OCI-LY3 (cell line): ENCODE data around the gene NCK2.

Source experiments
- H2AFZ ChIP-seq: fragments of 200-600, 300-600 bp; shearing (Covaris generic); 2 replicates; pipeline ENCODE4 v1.6.0; 2014; ENCODE audit warnings: antibody characterized with exemption, low read depth, low read length
- H3K27ac ChIP-seq: fragments of 200-600, 300-600 bp; sonication (generic); 2 replicates; pipeline ENCODE4 v1.5.1; 2014; ENCODE audit warnings: mild to moderate bottlenecking, low read length, moderate library complexity, mixed read lengths
- H3K27me3 ChIP-seq: fragments of 200-600, 300-600 bp; sonication (generic); 2 replicates; pipeline ENCODE4 v1.6.1; 2014; ENCODE audit warnings: low read depth, low read length, mixed read lengths
- H3K36me3 ChIP-seq: fragments of 200-600, 300-600 bp; sonication (generic); replicated peaks from 2 replicates; pipeline ENCODE3; 2014; ENCODE audit warnings: low read depth, low read length, mixed read lengths
- H3K4me1 ChIP-seq: fragments of 300-600, 200-600 bp; sonication (generic); 2 replicates; pipeline ENCODE4 v1.6.1; 2014; ENCODE audit warnings: low read length, mixed read lengths
- H3K4me2 ChIP-seq: fragments of 200-600, 300-600 bp; sonication (generic); 2 replicates; pipeline ENCODE4 v1.6.1; 2014; ENCODE audit warnings: low read length, mixed read lengths
- H3K4me3 ChIP-seq: fragments of 300-600, 200-600 bp; sonication (generic); 2 replicates; pipeline ENCODE4 v1.5.1; 2014; ENCODE audit warnings: antibody characterized with exemption, mild to moderate bottlenecking, low read length, moderate library complexity
- H3K79me2 ChIP-seq: fragments of 300-600, 200-600 bp; shearing (Covaris generic); 2 replicates; pipeline ENCODE4 v1.6.1; 2014; ENCODE audit warnings: mild to moderate bottlenecking, low read length, mixed read lengths
- H3K9ac ChIP-seq: fragments of 300-600, 200-600 bp; shearing (Covaris generic); 2 replicates; pipeline ENCODE4 v1.6.0; 2014; ENCODE audit warnings: mild to moderate bottlenecking, low read length, moderate library complexity
- H3K9me3 ChIP-seq: fragments of 200-600, 300-600 bp; shearing (Covaris generic); 2 replicates; pipeline ENCODE4 v1.6.1; 2014; ENCODE audit warnings: low read length, mixed read lengths; ENCODE audit not compliant: insufficient read depth
- H4K20me1 ChIP-seq: fragments of 200-600, 300-600 bp; sonication (generic); 2 replicates; pipeline ENCODE4 v1.6.1; 2016; ENCODE audit warnings: low read length, mixed read lengths; ENCODE audit not compliant: insufficient read depth
- EZH2phosphoT487 ChIP-seq: fragments of 200-600 bp; shearing (Covaris generic); IDR thresholded peaks from 2 replicates; pipeline ENCODE4 v1.6.1; 2018; ENCODE audit warnings: antibody characterized with exemption, mixed run types, low read depth
- TF ChIP-seq, protein P1 (sequence below): fragments of 200-600, 300-600 bp; sonication (generic); IDR thresholded peaks from 2 replicates; pipeline ENCODE4 v1.5.1; 2014; ENCODE audit warnings: antibody characterized with exemption, low read length, low read depth

NCK2 gene

DNA sequence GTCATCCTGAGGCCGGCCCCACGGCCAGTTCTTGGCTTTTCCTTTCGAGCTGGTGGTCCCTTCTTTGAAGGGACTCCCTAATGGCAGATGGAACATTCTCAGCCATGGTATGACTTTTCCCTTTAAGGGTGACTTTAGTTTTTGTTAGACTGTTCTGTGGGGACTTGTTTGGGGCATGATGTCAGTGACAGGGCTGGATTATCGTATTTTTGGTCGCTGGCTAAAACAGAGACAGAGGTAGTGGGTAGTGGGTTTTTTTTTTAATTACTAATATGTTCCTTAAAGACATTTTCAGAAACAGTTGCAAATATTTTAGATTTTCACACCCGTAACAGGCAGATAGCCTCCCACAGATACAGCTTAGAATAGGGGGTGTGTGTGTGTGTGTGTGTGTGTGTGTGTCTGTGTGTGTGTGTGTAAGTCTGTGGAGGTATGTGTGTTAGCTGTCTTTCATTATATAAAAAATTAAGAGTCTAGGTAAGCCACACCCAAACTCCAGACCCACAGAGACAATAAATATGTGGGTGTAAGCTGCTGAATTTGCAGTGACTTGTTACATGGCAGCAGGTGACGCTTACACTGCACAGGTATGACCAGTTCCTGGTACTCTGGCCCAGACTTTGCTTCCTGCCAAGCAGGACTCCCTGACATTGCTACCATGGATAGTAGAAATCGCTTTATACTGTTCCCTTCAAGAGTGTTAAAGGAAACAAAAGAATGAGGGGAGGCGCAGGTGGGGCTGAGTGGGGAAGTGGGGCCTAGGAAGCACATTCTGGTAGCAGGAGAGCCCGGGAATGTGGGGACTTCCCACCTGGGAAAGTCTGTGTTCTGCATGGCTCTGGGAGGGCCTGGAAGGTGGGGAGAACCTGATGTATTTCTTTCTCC lies 20.9 kb downstream of the NCK2 start:
- peaks cover 16% of the 10 kb centered on the region for H3K36me3 ChIP-seq
- peaks cover 15% of the 10 kb centered on the region for H3K79me2 ChIP-seq
- no peak overlapping the region for H3K27ac ChIP-seq
- no peak overlapping the region for H2AFZ ChIP-seq
- H3K9me3 ChIP-seq: no peaks in the 10 kb centered on the region
- H3K27me3 ChIP-seq: no peaks in the 10 kb centered on the region
- no peak overlapping the region for H3K4me3 ChIP-seq
- no peaks in the 10 kb centered on the region for H3K4me1 ChIP-seq
- TF ChIP-seq, protein P1, sequence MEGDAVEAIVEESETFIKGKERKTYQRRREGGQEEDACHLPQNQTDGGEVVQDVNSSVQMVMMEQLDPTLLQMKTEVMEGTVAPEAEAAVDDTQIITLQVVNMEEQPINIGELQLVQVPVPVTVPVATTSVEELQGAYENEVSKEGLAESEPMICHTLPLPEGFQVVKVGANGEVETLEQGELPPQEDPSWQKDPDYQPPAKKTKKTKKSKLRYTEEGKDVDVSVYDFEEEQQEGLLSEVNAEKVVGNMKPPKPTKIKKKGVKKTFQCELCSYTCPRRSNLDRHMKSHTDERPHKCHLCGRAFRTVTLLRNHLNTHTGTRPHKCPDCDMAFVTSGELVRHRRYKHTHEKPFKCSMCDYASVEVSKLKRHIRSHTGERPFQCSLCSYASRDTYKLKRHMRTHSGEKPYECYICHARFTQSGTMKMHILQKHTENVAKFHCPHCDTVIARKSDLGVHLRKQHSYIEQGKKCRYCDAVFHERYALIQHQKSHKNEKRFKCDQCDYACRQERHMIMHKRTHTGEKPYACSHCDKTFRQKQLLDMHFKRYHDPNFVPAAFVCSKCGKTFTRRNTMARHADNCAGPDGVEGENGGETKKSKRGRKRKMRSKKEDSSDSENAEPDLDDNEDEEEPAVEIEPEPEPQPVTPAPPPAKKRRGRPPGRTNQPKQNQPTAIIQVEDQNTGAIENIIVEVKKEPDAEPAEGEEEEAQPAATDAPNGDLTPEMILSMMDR: no peak
- no peak for TF ChIP-seq EZH2phosphoT487
- H3K9ac ChIP-seq: no peak overlapping the region
- H4K20me1 ChIP-seq: peaks cover 36% of the 10 kb centered on the region
- H3K4me2 ChIP-seq: no peak overlapping the region

DNA sequence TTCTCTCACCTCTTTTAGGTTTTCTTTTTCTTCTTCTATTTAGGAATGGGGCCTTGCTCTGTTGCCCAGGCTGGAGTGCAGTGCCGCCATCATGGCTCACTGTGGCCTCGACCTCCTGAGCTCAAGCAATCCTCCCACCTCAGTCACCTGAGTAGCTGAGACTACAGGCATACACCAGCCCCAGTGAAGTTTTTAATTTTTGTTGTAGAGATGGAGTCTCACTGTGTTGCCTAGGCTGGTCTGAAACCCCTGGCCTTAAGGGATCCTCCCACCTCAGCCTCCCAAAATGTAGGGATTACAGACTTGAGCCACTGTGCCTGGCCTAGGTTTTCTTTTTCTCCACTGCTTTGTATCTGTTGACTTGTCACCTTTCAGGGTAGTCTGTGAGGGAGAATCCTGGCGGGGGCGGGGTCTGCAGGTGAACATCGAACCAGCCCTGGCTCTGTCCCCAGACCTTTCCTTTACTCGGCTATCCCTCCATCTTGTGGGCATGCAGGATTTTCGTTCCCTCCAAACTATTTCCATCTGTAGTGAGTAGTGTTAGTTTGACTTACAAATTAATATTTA lies 21.7 kb downstream of the NCK2 start:
- Histone ChIP-seq H3K27me3 (no peaks in the 10 kb centered on the region), H3K36me3 (peaks cover 16% of the 10 kb centered on the region), H2AFZ (no peak overlapping the region), H3K4me3 (no peak overlapping the region), H3K79me2 (peaks cover 8% of the 10 kb centered on the region), H3K4me2 (no peak overlapping the region), H3K9me3 (no peaks in the 10 kb centered on the region), H3K9ac (no peak overlapping the region), H3K27ac (no peak overlapping the region), H3K4me1 (no peaks in the 10 kb centered on the region), H4K20me1 (peaks cover 30% of the 10 kb centered on the region)
- TF ChIP-seq, protein P1: no peak
- TF ChIP-seq EZH2phosphoT487: no peak

DNA sequence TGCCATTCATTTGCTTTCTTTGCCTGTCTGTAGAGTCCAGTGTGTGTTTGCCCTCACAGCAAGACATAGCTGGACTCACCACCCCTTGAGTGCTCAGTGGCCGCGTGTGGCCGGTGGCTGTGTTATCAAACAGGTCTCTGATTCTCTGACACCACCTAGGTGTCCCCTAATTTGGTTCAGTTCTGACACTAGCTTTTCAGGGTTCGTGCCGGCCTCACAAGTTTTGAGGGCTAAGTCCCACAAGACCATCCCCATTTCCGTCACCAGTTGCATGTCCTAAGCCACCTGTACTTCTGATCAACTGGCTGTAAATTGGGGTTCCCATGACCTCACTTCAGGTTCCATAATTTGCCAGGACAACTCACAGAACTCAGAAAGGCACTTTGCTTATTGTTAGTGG lies 23.5 kb downstream of the NCK2 start:
- Histone ChIP-seq H4K20me1 (peaks cover 26% of the 10 kb centered on the region), H3K79me2 (no peaks in the 10 kb centered on the region; the same call in 1 of the 2 replicates)
- TF ChIP-seq, protein P1: no peak
- no peak for TF ChIP-seq EZH2phosphoT487

DNA sequence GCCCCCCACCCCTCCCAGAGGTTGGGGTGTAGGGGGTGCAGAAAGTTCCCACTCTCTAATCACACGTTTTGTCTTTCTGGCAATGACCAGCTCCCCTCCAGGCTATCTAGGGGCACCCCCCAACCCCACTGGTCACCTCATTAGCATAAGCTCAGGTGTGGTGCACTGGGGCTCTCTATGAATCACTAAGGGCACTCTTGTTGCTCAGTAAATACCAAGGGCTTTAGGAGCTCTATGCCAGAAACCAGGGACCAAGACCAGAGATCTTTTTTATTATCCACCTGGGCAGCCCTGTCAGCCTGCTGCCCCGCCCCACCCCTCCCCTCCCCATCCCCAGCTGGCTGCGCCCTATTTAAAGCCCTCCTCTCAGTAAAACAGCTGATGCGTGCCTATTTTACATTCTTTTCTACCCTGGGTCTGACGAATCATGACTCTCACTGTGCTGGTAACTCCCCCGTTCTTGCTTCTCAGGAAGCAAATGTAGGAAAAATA lies 24.3 kb downstream of the NCK2 start:
- no peaks in the 10 kb centered on the region for H3K9me3 ChIP-seq
- H2AFZ ChIP-seq: no peak overlapping the region
- no peaks in the 10 kb centered on the region for H3K4me1 ChIP-seq
- no peak overlapping the region for H3K27ac ChIP-seq
- H3K4me3 ChIP-seq: no peak overlapping the region
- H3K36me3 ChIP-seq: peaks cover 16% of the 10 kb centered on the region
- TF ChIP-seq, protein P1: no peak
- TF ChIP-seq EZH2phosphoT487: no peak
- H3K27me3 ChIP-seq: no peaks in the 10 kb centered on the region
- H3K4me2 ChIP-seq: no peak overlapping the region
- H4K20me1 ChIP-seq: peaks cover 23% of the 10 kb centered on the region
- H3K9ac ChIP-seq: no peak overlapping the region
- H3K79me2 ChIP-seq: no peaks in the 10 kb centered on the region; the same call in 1 of the 2 replicates

More for the DNA sequence above, 23.5 kb downstream of the NCK2 start:
- Histone ChIP-seq H3K27ac (no peak overlapping the region), H3K9me3 (no peaks in the 10 kb centered on the region), H3K4me1 (no peaks in the 10 kb centered on the region), H2AFZ (no peak overlapping the region), H3K4me2 (no peak overlapping the region), H3K9ac (no peak overlapping the region), H3K4me3 (no peak overlapping the region), H3K27me3 (no peaks in the 10 kb centered on the region), H3K36me3 (peaks cover 16% of the 10 kb centered on the region)
